Lower leg skin (tissue), 3 donors: ENCODE data around the gene HMCES.

ENCODE experiments used
- POLR2A ChIP-seq, 2 donors: fragments of 450-650 bp; IDR thresholded peaks; one replicate each; pipeline ENCODE4 v1.6.1; 2016 to 2017; ENCODE audit warnings: antibody characterized with exemption in 2 of 2, mild to moderate bottlenecking in 1 of 2, moderate library complexity in 1 of 2
- TF ChIP-seq, protein P1 (sequence below), 3 donors: fragments of 450-650 bp; IDR thresholded peaks; one replicate each; pipeline ENCODE4 v1.5.1; 2016; ENCODE audit warnings: antibody characterized with exemption in 3 of 3, mild to moderate bottlenecking in 3 of 3, moderate library complexity in 2 of 3

DNA sequence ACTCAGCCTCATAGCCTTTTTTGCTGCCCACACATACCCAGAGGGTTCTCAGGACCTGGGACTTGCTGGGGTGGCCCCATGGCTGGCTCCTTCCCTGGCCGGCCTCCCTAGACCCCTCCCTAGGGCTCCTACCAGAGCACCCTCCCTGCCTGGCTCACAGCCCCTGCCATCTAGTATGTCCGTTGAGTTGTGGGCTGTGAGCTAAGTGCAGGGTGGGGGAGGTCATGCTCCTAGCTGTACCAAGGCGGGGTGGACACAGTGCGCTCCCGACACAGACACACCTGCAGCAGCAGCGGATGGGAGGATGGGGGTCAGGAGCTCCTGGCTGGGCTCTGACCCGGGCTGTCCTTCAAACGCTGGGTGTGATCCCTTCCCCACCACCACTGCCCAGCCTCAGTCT lies 41.6 kb downstream of the HMCES start:
- no peak for TF ChIP-seq POLR2A (IDR thresholded peaks at IDR 0.05)
- TF ChIP-seq, protein P1, sequence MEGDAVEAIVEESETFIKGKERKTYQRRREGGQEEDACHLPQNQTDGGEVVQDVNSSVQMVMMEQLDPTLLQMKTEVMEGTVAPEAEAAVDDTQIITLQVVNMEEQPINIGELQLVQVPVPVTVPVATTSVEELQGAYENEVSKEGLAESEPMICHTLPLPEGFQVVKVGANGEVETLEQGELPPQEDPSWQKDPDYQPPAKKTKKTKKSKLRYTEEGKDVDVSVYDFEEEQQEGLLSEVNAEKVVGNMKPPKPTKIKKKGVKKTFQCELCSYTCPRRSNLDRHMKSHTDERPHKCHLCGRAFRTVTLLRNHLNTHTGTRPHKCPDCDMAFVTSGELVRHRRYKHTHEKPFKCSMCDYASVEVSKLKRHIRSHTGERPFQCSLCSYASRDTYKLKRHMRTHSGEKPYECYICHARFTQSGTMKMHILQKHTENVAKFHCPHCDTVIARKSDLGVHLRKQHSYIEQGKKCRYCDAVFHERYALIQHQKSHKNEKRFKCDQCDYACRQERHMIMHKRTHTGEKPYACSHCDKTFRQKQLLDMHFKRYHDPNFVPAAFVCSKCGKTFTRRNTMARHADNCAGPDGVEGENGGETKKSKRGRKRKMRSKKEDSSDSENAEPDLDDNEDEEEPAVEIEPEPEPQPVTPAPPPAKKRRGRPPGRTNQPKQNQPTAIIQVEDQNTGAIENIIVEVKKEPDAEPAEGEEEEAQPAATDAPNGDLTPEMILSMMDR (IDR thresholded peaks at IDR 0.05) = no peak
